Measurements from ENCODE around the gene TBX3.

TBX3 gene

GRCh38 chr12:114638790-114639435 lies 45.1 kb downstream of the TBX3 start:
- TF ChIP-seq TSHZ2 (CRISPR knock-in tag; IDR thresholded peaks at IDR 0.05): no peak
- TF ChIP-seq GLIS3 (CRISPR knock-in tag; IDR thresholded peaks at IDR 0.05): no peak
- TF ChIP-seq ZFP30 (CRISPR knock-in tag; IDR thresholded peaks at IDR 0.05): no peak
- TF ChIP-seq CREB5 (CRISPR knock-in tag; IDR thresholded peaks at IDR 0.05; ENCODE audit: low read depth): no peak
- no peak for TF ChIP-seq CSDC2 (CRISPR knock-in tag; IDR thresholded peaks at IDR 0.05)
- no peak for TF ChIP-seq ISL1 (CRISPR knock-in tag; IDR thresholded peaks at IDR 0.05)
- TF ChIP-seq ARNTL (CRISPR knock-in tag; IDR thresholded peaks at IDR 0.05; ENCODE audit: borderline replicate concordance, low read depth): no peak
- no peak for TF ChIP-seq ZNF70 (CRISPR knock-in tag; IDR thresholded peaks at IDR 0.05)
- TF ChIP-seq PATZ1 (CRISPR knock-in tag; IDR thresholded peaks at IDR 0.05; ENCODE audit: borderline replicate concordance): no peak
- TF ChIP-seq CSRNP3 (CRISPR knock-in tag; IDR thresholded peaks at IDR 0.05): no peak
- no peak for TF ChIP-seq RARB (CRISPR knock-in tag; IDR thresholded peaks at IDR 0.05)
- no peak for TF ChIP-seq ZC3H10 (CRISPR knock-in tag; IDR thresholded peaks at IDR 0.05)
- TF ChIP-seq TOX (CRISPR knock-in tag; IDR thresholded peaks at IDR 0.05; ENCODE audit: borderline replicate concordance): no peak
- TF ChIP-seq ZNF8 (CRISPR knock-in tag; IDR thresholded peaks at IDR 0.05): no peak
- no peak for TF ChIP-seq ZNF565 (CRISPR knock-in tag; conservative IDR thresholded peaks at IDR 0.05; ENCODE audit: low read depth)
- no peak for TF ChIP-seq ESRRG (CRISPR knock-in tag; IDR thresholded peaks at IDR 0.05)
- no peak for TF ChIP-seq PPARA (CRISPR knock-in tag; IDR thresholded peaks at IDR 0.05; ENCODE audit: borderline replicate concordance)
- no peak for ATAC-seq

GRCh38 chr12:114636723-114637480 lies 47.1 kb downstream of the TBX3 start:
- peak; percentile 61 for ATAC-seq
- TF ChIP-seq SNAI2 (CRISPR knock-in tag; IDR thresholded peaks at IDR 0.05) (no peak), TCF4 (CRISPR knock-in tag; IDR thresholded peaks at IDR 0.05; ENCODE audit: borderline replicate concordance) (no peak), CSDC2 (CRISPR knock-in tag; IDR thresholded peaks at IDR 0.05) (no peak), ZNF565 (CRISPR knock-in tag; conservative IDR thresholded peaks at IDR 0.05; ENCODE audit: low read depth) (no peak), TSHZ2 (CRISPR knock-in tag; IDR thresholded peaks at IDR 0.05) (no peak), ZNF70 (CRISPR knock-in tag; IDR thresholded peaks at IDR 0.05) (no peak), ESRRG (CRISPR knock-in tag; IDR thresholded peaks at IDR 0.05) (no peak), ZC3H10 (CRISPR knock-in tag; IDR thresholded peaks at IDR 0.05) (no peak), ISL1 (CRISPR knock-in tag; IDR thresholded peaks at IDR 0.05) (no peak), ARNTL (CRISPR knock-in tag; IDR thresholded peaks at IDR 0.05; ENCODE audit: borderline replicate concordance, low read depth) (no peak), TOX (CRISPR knock-in tag; IDR thresholded peaks at IDR 0.05; ENCODE audit: borderline replicate concordance) (no peak), PPARA (CRISPR knock-in tag; IDR thresholded peaks at IDR 0.05; ENCODE audit: borderline replicate concordance) (no peak), ZFP3 (CRISPR knock-in tag; IDR thresholded peaks at IDR 0.05) (no peak), BACH2 (CRISPR knock-in tag; IDR thresholded peaks at IDR 0.05; ENCODE audit: borderline replicate concordance) (no peak), PATZ1 (CRISPR knock-in tag; IDR thresholded peaks at IDR 0.05; ENCODE audit: borderline replicate concordance) (no peak), GLIS3 (CRISPR knock-in tag; IDR thresholded peaks at IDR 0.05) (no peak), RARB (CRISPR knock-in tag; IDR thresholded peaks at IDR 0.05) (no peak), CREB5 (CRISPR knock-in tag; IDR thresholded peaks at IDR 0.05; ENCODE audit: low read depth) (no peak)
